ENCODE results near the gene BCL11B.
A peak's percentile ranks its signal among the peaks of the same experiment; 100 is the strongest.

The BCL11B gene

DNA sequence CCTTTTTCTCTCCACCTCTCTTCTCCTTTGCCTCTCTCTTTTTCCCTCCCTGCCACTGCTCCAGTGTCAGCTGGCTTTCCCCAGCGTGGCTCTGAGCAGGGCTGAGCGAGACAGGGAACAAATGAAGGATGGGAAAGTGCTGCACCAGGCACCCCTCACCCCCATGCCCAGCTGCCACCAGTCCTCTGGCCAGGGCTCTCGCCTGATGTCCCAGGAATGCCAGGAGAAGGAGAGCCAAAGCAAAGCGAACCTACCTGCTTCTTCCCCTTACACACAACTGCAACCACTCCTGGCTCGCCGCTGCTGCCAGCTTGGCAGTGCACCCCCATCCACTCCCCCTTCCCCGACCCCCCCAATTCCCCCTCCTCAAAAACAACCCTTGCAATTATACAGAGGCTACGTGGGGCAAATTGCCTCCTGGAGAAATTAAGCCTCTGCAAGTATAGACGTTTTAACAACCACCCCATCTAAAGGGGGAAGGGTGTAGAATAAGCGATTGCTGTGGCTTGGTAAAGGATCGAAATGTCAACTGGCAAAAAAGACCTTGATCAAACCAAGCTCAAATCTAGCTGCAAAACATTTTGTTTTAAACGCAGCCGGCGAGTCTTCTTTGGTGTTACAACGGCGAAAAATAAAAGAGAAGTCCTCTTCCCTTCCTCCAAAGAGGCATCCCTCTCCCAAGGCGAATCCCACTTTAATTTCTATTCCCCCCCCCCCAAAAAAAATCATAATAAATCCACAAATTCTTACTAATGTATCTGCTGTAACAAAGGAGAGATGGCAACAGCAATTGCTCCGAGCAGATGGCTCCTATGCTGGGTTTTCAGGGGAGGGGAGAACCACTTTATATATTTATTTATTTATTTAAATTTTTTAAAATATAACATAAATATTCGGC is 2.9 kb downstream of the BCL11B start:
- TF ChIP-seq, protein P1, sequence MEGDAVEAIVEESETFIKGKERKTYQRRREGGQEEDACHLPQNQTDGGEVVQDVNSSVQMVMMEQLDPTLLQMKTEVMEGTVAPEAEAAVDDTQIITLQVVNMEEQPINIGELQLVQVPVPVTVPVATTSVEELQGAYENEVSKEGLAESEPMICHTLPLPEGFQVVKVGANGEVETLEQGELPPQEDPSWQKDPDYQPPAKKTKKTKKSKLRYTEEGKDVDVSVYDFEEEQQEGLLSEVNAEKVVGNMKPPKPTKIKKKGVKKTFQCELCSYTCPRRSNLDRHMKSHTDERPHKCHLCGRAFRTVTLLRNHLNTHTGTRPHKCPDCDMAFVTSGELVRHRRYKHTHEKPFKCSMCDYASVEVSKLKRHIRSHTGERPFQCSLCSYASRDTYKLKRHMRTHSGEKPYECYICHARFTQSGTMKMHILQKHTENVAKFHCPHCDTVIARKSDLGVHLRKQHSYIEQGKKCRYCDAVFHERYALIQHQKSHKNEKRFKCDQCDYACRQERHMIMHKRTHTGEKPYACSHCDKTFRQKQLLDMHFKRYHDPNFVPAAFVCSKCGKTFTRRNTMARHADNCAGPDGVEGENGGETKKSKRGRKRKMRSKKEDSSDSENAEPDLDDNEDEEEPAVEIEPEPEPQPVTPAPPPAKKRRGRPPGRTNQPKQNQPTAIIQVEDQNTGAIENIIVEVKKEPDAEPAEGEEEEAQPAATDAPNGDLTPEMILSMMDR (IDR thresholded peaks at IDR 0.05) = no peak
- no peak overlapping the region for H3K27ac ChIP-seq
- H3K4me3 ChIP-seq = no peak overlapping the region
- DNase-seq (ENCODE audit: low spot score) = no peak

DNA sequence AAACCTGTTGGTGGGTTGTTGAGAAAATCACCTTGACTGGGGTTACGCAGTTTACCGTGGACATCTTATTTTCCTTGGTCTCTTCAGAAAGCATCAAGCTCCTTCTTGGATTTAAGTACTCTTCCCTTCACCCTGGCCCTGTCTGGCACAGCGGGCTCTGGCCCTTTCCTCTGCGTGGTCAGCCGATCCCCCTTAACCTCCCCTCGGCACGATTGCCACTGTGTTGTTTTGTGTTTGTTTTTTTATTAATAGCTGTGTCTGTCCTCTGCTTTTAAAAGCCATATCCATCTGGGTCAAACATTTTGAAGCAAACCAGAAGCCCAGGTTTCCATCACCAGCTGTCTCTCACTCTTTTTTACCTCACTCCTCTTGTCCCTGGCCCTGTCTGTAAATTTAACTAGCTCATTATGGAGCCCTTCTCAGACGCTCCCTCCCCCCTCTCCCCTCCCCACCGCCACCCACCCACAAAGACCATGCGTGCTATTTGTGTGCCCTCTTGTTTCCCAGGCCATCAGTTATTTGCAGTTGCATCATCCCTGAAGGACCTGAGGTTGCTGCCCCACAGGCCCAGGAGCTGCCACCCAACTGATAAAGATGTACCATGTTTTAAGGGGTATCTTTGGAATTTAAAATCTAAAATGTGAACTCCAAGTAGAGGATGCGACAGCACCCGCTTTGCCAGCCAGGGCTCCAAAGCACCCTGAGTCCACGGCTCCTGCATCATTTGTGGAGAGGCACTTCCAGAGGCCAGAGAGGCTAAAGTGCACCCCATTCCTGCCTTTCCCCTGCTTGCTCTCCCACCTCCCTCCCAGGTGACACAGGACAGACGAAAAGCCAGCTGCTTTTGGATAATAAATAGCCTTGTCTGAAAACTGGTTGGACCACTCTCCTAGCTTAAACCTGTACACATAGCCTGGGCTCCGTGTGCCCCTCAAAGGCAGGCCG is 3.9 kb downstream of the BCL11B start:
- no peak overlapping the region for H3K27ac ChIP-seq
- DNase-seq (ENCODE audit: low spot score) = no peak
- TF ChIP-seq, protein P1 (IDR thresholded peaks at IDR 0.05) = no peak
- no peak overlapping the region for H3K4me3 ChIP-seq

GRCh38 chr14:99267381-99267780 is 4.6 kb downstream of the BCL11B start:
- TF ChIP-seq, protein P1 (IDR thresholded peaks at IDR 0.05) = no peak
- no peak overlapping the region for H3K4me3 ChIP-seq
- no peak for DNase-seq (ENCODE audit: low spot score)
- no peak overlapping the region for H3K27ac ChIP-seq

- TF ChIP-seq, protein P1 (IDR thresholded peaks at IDR 0.05) = peak; percentile 91
- DNase-seq (ENCODE audit: low spot score) = no peak
- H3K4me3 ChIP-seq = no peak overlapping the region
- H3K27ac ChIP-seq = no peak overlapping the region
Measured at GRCh38 chr14:99266181-99267178, 5.5 kb downstream of the BCL11B start.

GRCh38 chr14:99265571-99265970 is 6.4 kb downstream of the BCL11B start:
- no peak for DNase-seq (ENCODE audit: low spot score)
- H3K4me3 ChIP-seq = no peak overlapping the region
- H3K27ac ChIP-seq = no peak overlapping the region
- TF ChIP-seq, protein P1 (IDR thresholded peaks at IDR 0.05) = no peak

All from coronary artery (tissue), 2 donors.